HG03558 (cell line): ENCODE results near the gene PLAGL2.
"Not testable (repeated sequence)": the region's sequence is repeated elsewhere in the genome, so short reads cannot be mapped to it uniquely, and the experiment has no call there.

Source experiments
- ATAC-seq: cut with Tn5 transposase; IDR thresholded peaks from one replicate; pipeline ENCODE4 v1.9.1; 2021; ENCODE audit warnings: moderate number of reproducible peaks; ENCODE audit not compliant: unreplicated experiment; ENCODE audit errors: extremely low read depth

PLAGL2 gene

GRCh38 chr20:32207626-32208498 is at the start of gene PLAGL2, which contains the start of gene POFUT1:
Gene PLAGL2, minus strand, starts transcription at chr20:32207743. Its CDS starts 5,565 bp downstream, at chr20:32202178.
Gene POFUT1, plus strand, starts transcription at chr20:32207880. Its CDS starts 62 bp downstream, at chr20:32207942.
- ATAC-seq: peak; percentile 58

GRCh38 chr20:32252189-32252588 is 44.6 kb upstream of the PLAGL2 start:
- ATAC-seq: no peak

GRCh38 chr20:32251470-32251869 is 43.9 kb upstream of the PLAGL2 start:
- no peak for ATAC-seq

- ATAC-seq: no peak
Observed at GRCh38 chr20:32249030-32249738, 41.6 kb upstream of the PLAGL2 start.

- no peak for ATAC-seq
Observed at GRCh38 chr20:32248043-32248442, 40.5 kb upstream of the PLAGL2 start.

GRCh38 chr20:32246208-32246607 is 38.7 kb upstream of the PLAGL2 start:
- not testable (repeated sequence) for ATAC-seq

GRCh38 chr20:32244959-32245358 is 37.4 kb upstream of the PLAGL2 start:
- no peak for ATAC-seq

- no peak for ATAC-seq
Observed at GRCh38 chr20:32244150-32244823, 36.7 kb upstream of the PLAGL2 start.

GRCh38 chr20:32241807-32242206 is 34.3 kb upstream of the PLAGL2 start:
- ATAC-seq: no peak

GRCh38 chr20:32240205-32240604 is 32.7 kb upstream of the PLAGL2 start:
- ATAC-seq: no peak

- no peak for ATAC-seq
Observed at GRCh38 chr20:32238483-32239425, 31.2 kb upstream of the PLAGL2 start.

GRCh38 chr20:32237419-32237818 is 29.9 kb upstream of the PLAGL2 start:
- ATAC-seq: no peak

- no peak for ATAC-seq
Observed at GRCh38 chr20:32236819-32237218, 29.3 kb upstream of the PLAGL2 start.

- ATAC-seq: no peak
Observed at GRCh38 chr20:32236048-32236533, 28.5 kb upstream of the PLAGL2 start.

- ATAC-seq: no peak
Observed at GRCh38 chr20:32235331-32236047, 27.9 kb upstream of the PLAGL2 start.

- no peak for ATAC-seq
Observed at GRCh38 chr20:32234135-32234808, 26.7 kb upstream of the PLAGL2 start.

GRCh38 chr20:32233286-32233685 is 25.7 kb upstream of the PLAGL2 start:
- no peak for ATAC-seq

- no peak for ATAC-seq
Observed at GRCh38 chr20:32232326-32232886, 24.9 kb upstream of the PLAGL2 start.
